Mesenchymal stem cell (in vitro differentiated cells and primary cell): ENCODE data around the gene CPS1.
A peak's percentile ranks its signal among the peaks of the same experiment; 100 is the strongest.

Experiments used
- DNase-seq: peaks from one replicate; pipeline ENCODE4 v3.0.0-alpha.2; 2013
- H2AFZ ChIP-seq: one replicate; pipeline ENCODE4 v1.6.1; 2013; ENCODE audit warnings: low read depth, mild to moderate bottlenecking, control low read depth, inconsistent platforms, low read length, moderate library complexity
- H2AK5ac ChIP-seq: 2 replicates; pipeline ENCODE4 v1.6.1; 2013; ENCODE audit warnings: low read length, moderate library complexity, mild to moderate bottlenecking, inconsistent platforms; ENCODE audit not compliant: severe bottlenecking
- H2BK120ac ChIP-seq: one replicate; pipeline ENCODE4 v1.6.1; 2013; ENCODE audit warnings: low read depth, mild to moderate bottlenecking, inconsistent platforms, low read length, moderate library complexity
- H2BK12ac ChIP-seq, 2 experiments: one replicate each; pipeline ENCODE4 v1.6.1; 2013; ENCODE audit warnings: inconsistent platforms in 2 of 2, low read length in 2 of 2, mild to moderate bottlenecking in 2 of 2, moderate library complexity in 2 of 2, control low read depth in 1 of 2
- H2BK15ac ChIP-seq: one replicate; pipeline ENCODE4 v1.6.1; 2013; ENCODE audit warnings: mild to moderate bottlenecking, low read depth, inconsistent platforms; ENCODE audit not compliant: poor library complexity, severe bottlenecking
- H2BK5ac ChIP-seq: 2 replicates; pipeline ENCODE4 v1.6.1; 2013; ENCODE audit warnings: low read depth, mild to moderate bottlenecking, low read length, control low read depth, inconsistent platforms; ENCODE audit not compliant: poor library complexity, severe bottlenecking
- H3K14ac ChIP-seq, 2 experiments: one replicate each; pipeline ENCODE4 v1.6.1; 2013; ENCODE audit warnings: inconsistent platforms in 2 of 2, low read length in 2 of 2, control low read depth in 1 of 2, mild to moderate bottlenecking in 1 of 2, moderate library complexity in 1 of 2
- H3K18ac ChIP-seq, 2 experiments: one replicate each; pipeline ENCODE4 v1.6.1; 2013; ENCODE audit warnings: inconsistent platforms in 2 of 2, low read length in 2 of 2, control low read depth in 1 of 2, low read depth in 1 of 2, mild to moderate bottlenecking in 1 of 2
- H3K23ac ChIP-seq, 2 experiments: one replicate each; pipeline ENCODE4 v1.6.1; 2013; ENCODE audit warnings: inconsistent platforms in 2 of 2, low read length in 2 of 2, mild to moderate bottlenecking in 2 of 2, moderate library complexity in 2 of 2, control low read depth in 1 of 2
- H3K27ac ChIP-seq: 2 replicates; pipeline ENCODE4 v1.5.1; 2013; ENCODE audit warnings: mild to moderate bottlenecking, moderate library complexity, low read length, control low read depth, inconsistent platforms; ENCODE audit not compliant: poor library complexity, severe bottlenecking
- H3K27me3 ChIP-seq, 2 experiments: 2 replicates each; pipeline versions ENCODE4 v1.6.1 to v1.7.0; 2013; ENCODE audit warnings: low read length in 2 of 2, mild to moderate bottlenecking in 2 of 2, moderate library complexity in 2 of 2, control low read depth in 1 of 2, inconsistent platforms in 1 of 2; ENCODE audit not compliant: control insufficient read depth in 1 of 2, insufficient read depth in 1 of 2
- H3K36me3 ChIP-seq, 2 experiments: 2 replicates each; pipeline versions ENCODE4 v1.6.1 to v1.7.0; 2013; ENCODE audit warnings: low read length in 2 of 2, control low read depth in 1 of 2, inconsistent platforms in 1 of 2, low read depth in 1 of 2, mild to moderate bottlenecking in 1 of 2; ENCODE audit not compliant: insufficient read depth in 2 of 2, control insufficient read depth in 1 of 2
- H3K4ac ChIP-seq, 2 experiments: one replicate each; pipeline ENCODE4 v1.6.1; 2013; ENCODE audit warnings: inconsistent platforms in 2 of 2, low read length in 2 of 2, mild to moderate bottlenecking in 2 of 2, moderate library complexity in 2 of 2, control low read depth in 1 of 2, low read depth in 1 of 2
- H3K4me1 ChIP-seq: 2 replicates; pipeline ENCODE4 v1.6.1; 2013; ENCODE audit warnings: low read depth, low read length, control low read depth; ENCODE audit not compliant: control insufficient read depth, insufficient read depth
- H3K4me2 ChIP-seq: 2 replicates; pipeline ENCODE4 v1.6.1; 2013; ENCODE audit warnings: low read length, mild to moderate bottlenecking, inconsistent platforms; ENCODE audit not compliant: poor library complexity, severe bottlenecking
- H3K4me3 ChIP-seq, 2 experiments: 2 replicates each; pipeline versions ENCODE4 v1.5.1 to v1.7.0; 2013; ENCODE audit warnings: low read length in 2 of 2, mild to moderate bottlenecking in 2 of 2, control low read depth in 1 of 2, low read depth in 1 of 2; ENCODE audit not compliant: insufficient read depth in 1 of 2
- H3K79me1 ChIP-seq: replicated peaks from 2 replicates; pipeline ENCODE4 v1.6.1; 2013; ENCODE audit warnings: mild to moderate bottlenecking, control low read depth, low read length, inconsistent platforms; ENCODE audit not compliant: poor library complexity, severe bottlenecking
- H3K9ac ChIP-seq: 2 replicates; pipeline ENCODE4 v1.7.0; 2013; ENCODE audit warnings: mild to moderate bottlenecking, low read length, moderate library complexity
- H3K9me3 ChIP-seq: 2 replicates; pipeline ENCODE4 v1.7.0; 2013; ENCODE audit warnings: mild to moderate bottlenecking, low read length; ENCODE audit not compliant: control insufficient read depth
- H4K8ac ChIP-seq: one replicate; pipeline ENCODE4 v1.6.1; 2013; ENCODE audit warnings: inconsistent platforms, mild to moderate bottlenecking, low read length, moderate library complexity
- H4K91ac ChIP-seq: one replicate; pipeline ENCODE4 v1.6.1; 2013; ENCODE audit warnings: mild to moderate bottlenecking, low read length, inconsistent platforms
- WGBS: methylation state at CpG from one replicate; pipeline ENCODE4 v1.1.7; 2013; ENCODE audit warnings: mixed read lengths; 5-methylcytosine and 5-hydroxymethylcytosine counted together

The CPS1 gene

GRCh38 chr2:210593166-210593565, 36.8 kb downstream of the CPS1 start:
- H4K91ac ChIP-seq: no peak overlapping the region
- no peak overlapping the region for H3K4me2 ChIP-seq
- H2BK12ac ChIP-seq: no peak overlapping the region
- no peak overlapping the region for H3K23ac ChIP-seq
- no peak overlapping the region for H3K14ac ChIP-seq
- no peaks in the 10 kb centered on the region for H3K4me1 ChIP-seq
- H2AK5ac ChIP-seq: no peak overlapping the region
- no peak overlapping the region for H3K4me3 ChIP-seq
- no peak overlapping the region for H4K8ac ChIP-seq
- no peak overlapping the region for H3K27ac ChIP-seq
- H3K9ac ChIP-seq: no peak overlapping the region
- no CpG with 5 or more reads among the region's 4 CpGs for WGBS
- no peak overlapping the region for H2BK5ac ChIP-seq
- no peaks in the 10 kb centered on the region for H3K27me3 ChIP-seq
- H2BK15ac ChIP-seq: no peak overlapping the region
- H3K36me3 ChIP-seq: no peaks in the 10 kb centered on the region
- no peak overlapping the region for H3K18ac ChIP-seq
- H3K4ac ChIP-seq: no peak overlapping the region
- DNase-seq: peak; percentile 63
- no peak overlapping the region for H2AFZ ChIP-seq
- no peak overlapping the region for H2BK120ac ChIP-seq
- peaks cover 6% of the 10 kb centered on the region for H3K9me3 ChIP-seq
- no peaks in the 10 kb centered on the region for H3K79me1 ChIP-seq

- no peak overlapping the region for H2AK5ac ChIP-seq
- no peak overlapping the region for H3K4ac ChIP-seq
- H3K9ac ChIP-seq: no peak overlapping the region
- H2BK120ac ChIP-seq: no peak overlapping the region
- no peak overlapping the region for H3K27ac ChIP-seq
- H3K36me3 ChIP-seq: peaks cover 0 to 3% of the 10 kb centered on the region in 2 experiments
- H2BK5ac ChIP-seq: no peak overlapping the region
- no peak overlapping the region for H3K4me3 ChIP-seq
- H3K23ac ChIP-seq: no peak overlapping the region
- no peak overlapping the region for H3K14ac ChIP-seq
- H2BK12ac ChIP-seq: no peak overlapping the region
- H4K8ac ChIP-seq: no peak overlapping the region
- no peak overlapping the region for H2BK15ac ChIP-seq
- no peak overlapping the region for H4K91ac ChIP-seq
- peaks cover 16% of the 10 kb centered on the region for H3K9me3 ChIP-seq
- H3K4me2 ChIP-seq: no peak overlapping the region
- no peaks in the 10 kb centered on the region for H3K27me3 ChIP-seq
- 85% methylated on average over 2 of the region's 3 CpGs for WGBS
- no peak overlapping the region for H2AFZ ChIP-seq
- H3K18ac ChIP-seq: no peak overlapping the region
- no peaks in the 10 kb centered on the region for H3K4me1 ChIP-seq
- DNase-seq: no peak
- no peaks in the 10 kb centered on the region for H3K79me1 ChIP-seq
Measured at GRCh38 chr2:210598219-210598618, 41.8 kb downstream of the CPS1 start.

GRCh38 chr2:210599476-210599875, 43.1 kb downstream of the CPS1 start:
- H3K4ac ChIP-seq: no peak overlapping the region
- DNase-seq: no peak
- WGBS: no CpG with 5 or more reads among the region's 1 CpG

GRCh38 chr2:210604666-210605065, 48.3 kb downstream of the CPS1 start:
- H4K8ac ChIP-seq: no peak overlapping the region
- H3K14ac ChIP-seq: no peak overlapping the region
- 78% methylated on average over 1 of the region's 1 CpG for WGBS
- no peak overlapping the region for H4K91ac ChIP-seq
- H2BK5ac ChIP-seq: no peak overlapping the region
- H3K23ac ChIP-seq: no peak overlapping the region
- H3K79me1 ChIP-seq: no peaks in the 10 kb centered on the region
- H2AK5ac ChIP-seq: no peak overlapping the region
- H3K4me1 ChIP-seq: no peaks in the 10 kb centered on the region
- H3K27ac ChIP-seq: no peak overlapping the region
- no peak overlapping the region for H3K4me3 ChIP-seq
- no peak overlapping the region for H2BK120ac ChIP-seq
- H3K27me3 ChIP-seq: no peaks in the 10 kb centered on the region
- no peak overlapping the region for H3K18ac ChIP-seq
- no peaks in the 10 kb centered on the region for H3K9me3 ChIP-seq
- no peak overlapping the region for H3K4me2 ChIP-seq
- H2BK12ac ChIP-seq: no peak overlapping the region
- no peaks in the 10 kb centered on the region for H3K36me3 ChIP-seq
- H2AFZ ChIP-seq: no peak overlapping the region
- no peak overlapping the region for H2BK15ac ChIP-seq
- H3K4ac ChIP-seq: no peak overlapping the region
- DNase-seq: no peak
- H3K9ac ChIP-seq: no peak overlapping the region

More at GRCh38 chr2:210599476-210599875, 43.1 kb downstream of the CPS1 start:
- Histone ChIP-seq H3K4me1 (no peaks in the 10 kb centered on the region), H3K9ac (no peak overlapping the region), H4K91ac (no peak overlapping the region), H2BK12ac (no peak overlapping the region), H3K9me3 (peaks cover 16% of the 10 kb centered on the region), H3K23ac (no peak overlapping the region), H2BK120ac (no peak overlapping the region), H3K27ac (no peak overlapping the region), H2AK5ac (no peak overlapping the region), H3K36me3 (peaks cover 0 to 3% of the 10 kb centered on the region in 2 experiments), H3K4me3 (no peak overlapping the region), H3K18ac (no peak overlapping the region), H3K27me3 (no peaks in the 10 kb centered on the region), H2BK15ac (no peak overlapping the region), H2BK5ac (no peak overlapping the region), H3K4me2 (no peak overlapping the region), H3K14ac (no peak overlapping the region), H4K8ac (no peak overlapping the region), H2AFZ (no peak overlapping the region), H3K79me1 (no peaks in the 10 kb centered on the region)
